SK-N-DZ (cell line): ENCODE results near the gene XRCC5.

Source experiments
- DNase-seq: peaks from one replicate; pipeline ENCODE4 v3.0.0-alpha.2; 2015; ENCODE audit warnings: low spot score

XRCC5 gene

DNA sequence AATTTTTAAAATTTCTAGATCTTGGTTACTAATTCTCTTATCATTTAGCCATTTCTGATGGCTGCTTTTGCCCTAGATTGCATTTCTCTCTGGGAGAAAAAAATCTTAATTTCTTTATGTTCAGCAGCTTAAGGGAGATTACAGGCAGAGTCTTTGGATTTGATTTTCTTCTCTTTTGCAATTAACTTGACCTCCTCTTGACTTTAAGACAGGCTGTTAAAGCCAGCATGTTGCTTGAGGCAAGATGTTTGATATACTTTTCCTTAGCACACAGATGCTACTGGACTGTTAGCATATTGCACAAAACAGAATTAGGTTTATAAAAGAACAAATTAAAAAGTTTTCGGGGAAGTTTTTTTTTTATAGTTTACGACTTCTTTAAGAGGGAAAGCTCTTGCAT is 50.0 kb downstream of the XRCC5 start:
- DNase-seq, result no peak

DNA sequence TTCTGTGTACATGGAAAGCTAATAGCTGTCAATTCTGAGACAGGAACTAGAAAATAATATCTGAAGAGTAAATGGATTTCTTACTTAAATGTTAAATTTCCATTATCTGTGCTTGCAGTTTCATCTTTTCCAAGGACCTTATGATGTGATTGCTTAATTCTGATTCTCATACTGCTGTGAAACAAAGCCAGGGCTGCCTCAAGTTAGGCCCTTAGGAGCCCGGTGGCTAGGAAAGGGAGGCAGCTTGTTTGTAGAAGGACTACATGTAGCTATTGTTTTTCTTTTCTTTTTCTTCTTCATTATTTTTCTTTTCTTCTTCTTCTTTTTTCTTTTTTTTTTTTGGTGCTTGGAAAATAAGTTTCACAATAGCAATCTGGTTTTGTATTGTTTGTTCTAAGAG is 50.5 kb downstream of the XRCC5 start:
- DNase-seq, result no peak

DNA sequence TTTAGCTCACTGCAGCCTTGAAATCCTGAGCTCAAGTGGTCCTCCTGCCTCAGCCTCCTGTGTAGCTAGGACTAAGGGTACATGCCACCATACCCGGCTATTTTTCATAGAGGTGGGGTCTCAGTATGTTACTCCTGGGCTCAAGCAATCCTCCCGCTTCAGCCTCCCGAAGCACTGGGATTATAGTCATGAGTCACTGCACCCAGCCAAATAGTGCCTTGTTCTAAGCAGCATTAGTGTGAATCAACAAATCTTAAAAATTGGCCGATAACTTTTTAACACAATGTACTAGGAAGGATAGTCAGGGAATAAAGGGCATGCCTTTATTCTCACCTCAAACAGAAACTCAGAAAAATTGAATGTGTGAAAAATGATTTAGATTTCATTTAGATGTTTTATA is 51.6 kb downstream of the XRCC5 start:
- DNase-seq, result no peak

DNA sequence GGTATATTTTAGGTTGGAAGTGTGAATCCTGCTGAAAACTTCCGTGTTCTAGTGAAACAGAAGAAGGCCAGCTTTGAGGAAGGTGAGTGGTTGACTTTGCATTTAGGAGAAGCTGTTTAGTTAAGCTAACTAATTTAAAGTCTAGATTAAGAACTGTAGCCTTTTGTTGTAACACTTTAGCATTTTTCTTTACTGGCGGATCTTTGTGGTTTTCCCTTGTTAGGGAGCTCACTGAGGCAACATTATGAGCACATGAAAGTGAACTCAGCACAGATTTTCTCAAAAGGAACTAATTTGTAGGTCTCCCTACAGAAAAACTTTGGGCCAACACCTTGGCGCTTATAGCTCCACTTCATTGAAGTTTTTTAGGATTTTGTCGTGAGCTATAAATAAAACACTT is 52.8 kb downstream of the XRCC5 start:
- no peak for DNase-seq

DNA sequence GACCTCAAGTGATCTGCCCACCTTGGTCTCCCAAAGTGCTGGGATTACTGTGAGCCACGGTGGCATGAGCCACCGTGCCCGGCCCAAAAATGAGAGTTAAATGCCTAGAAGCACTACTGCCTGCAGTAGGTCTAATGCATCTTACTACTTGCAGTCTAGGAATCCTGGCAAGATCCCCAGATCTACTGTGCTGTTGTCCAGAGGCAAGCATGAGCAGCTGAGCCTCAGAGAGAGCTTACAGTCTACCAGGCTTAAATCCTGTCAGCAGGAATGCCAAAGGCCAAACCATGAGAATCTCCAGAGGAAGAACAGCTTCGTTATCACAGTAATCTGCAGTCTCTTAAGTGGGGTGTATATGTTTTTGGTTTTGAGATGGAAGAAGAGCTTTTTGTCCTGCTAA is 54.4 kb downstream of the XRCC5 start:
- no peak for DNase-seq

DNA sequence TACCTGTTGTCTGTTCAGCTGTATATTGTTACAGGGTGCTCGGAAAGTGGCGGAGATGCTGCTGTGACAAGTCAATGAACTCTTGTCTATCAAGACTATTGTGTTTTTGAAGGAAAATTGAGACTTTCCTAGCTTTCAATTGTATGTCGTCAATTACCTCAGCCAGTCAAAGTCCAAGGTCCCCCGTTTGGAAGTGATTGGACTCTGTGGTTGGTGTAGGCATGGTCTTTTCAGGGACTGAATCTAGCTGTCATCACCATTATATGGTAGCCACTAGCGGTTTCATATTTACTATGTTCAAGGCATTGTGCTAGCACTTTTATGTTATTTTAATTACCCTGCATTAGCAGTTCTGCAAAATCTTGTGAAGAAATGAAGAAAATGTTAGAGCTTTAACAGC is 54.9 kb downstream of the XRCC5 start:
- no peak for DNase-seq

DNA sequence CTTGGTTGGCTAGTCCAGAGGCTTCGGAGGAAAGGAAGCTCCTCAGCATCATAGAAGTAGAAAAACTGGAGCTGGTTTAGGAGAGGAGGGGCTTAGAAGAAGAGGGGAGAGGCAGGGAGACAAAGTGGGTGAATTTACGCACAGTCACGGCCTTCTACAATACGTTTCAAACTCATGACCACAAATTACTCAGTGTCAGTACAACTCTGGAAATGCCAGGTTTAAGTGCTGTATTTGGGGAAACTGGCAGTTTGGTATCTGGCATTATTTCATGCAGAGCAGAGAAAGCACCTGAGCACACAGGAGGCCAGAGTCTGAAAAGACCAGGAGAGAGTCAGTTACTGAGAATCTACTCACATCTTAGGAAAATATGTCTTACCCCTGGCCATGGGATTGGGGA is 55.4 kb downstream of the XRCC5 start:
- DNase-seq, result no peak

DNA sequence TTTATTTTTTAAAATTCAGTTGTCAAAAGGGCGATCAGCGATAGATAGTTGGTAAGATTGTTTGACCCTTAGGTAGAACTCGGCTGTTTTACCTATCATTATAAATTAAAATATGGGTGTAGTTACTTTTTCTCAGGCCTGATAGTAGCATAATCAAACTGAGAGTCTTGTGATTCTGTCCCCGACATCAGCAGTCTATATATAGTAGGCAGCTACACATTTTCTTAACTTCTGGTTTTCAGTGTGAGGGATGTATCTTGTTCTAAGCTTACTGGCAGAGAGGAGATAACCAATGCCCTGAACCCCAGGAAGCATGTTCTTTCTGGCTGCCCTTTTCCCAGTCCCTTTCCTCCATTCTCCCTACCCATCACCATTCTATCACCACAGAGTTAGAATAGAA is 56.6 kb downstream of the XRCC5 start:
- no peak for DNase-seq

DNA sequence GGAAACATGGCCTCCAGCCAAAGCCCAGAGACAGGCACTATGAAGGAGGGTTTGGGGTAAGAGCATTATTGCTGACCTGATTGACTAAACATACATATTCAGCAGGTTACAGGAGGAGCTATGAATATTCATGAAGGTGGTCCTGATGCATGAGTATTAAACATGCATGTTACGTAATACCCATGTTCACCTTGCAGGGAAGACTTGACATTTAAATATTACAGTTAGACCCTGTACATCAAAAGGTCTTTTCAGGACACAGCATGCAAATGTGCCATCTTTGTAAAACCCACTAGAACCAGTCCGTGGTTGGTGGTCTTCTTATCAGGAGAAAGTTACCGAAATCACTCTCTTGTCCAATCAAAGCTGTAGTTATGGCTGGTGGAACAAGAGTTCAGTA is 59.9 kb downstream of the XRCC5 start:
- DNase-seq, result no peak

DNA sequence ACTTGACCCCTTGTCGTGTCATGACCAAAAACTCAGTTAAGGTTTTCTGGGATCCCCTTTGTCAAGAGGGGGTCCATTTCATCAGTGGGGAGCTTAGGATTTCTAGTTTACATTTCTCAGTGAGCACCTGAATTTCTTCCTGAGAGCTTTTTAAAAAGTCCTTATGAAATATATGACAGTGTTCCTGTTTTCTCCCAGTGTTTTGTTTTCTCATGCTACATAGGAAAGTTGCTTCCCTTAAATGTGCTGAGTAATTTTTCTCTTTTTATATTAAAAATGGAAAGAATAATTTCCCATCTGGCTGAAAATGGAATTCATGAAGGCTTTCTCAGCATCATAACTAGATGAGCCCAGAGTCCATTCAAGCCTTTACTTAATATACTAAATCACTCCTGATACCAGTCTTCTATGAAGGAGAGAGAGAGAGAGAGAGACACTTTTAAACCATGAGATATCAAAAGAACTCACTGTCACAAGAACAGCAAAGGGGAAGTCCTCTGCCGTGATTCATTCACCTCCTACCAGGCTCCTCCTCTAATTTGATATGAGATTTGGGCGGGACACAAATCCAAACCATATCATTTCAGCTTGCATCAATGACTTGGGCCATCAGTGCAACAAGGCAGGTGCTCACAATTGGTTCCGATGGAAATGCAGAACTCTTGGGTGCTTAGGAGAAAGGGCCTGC is 61.1 kb downstream of the XRCC5 start:
- no peak for DNase-seq

DNA sequence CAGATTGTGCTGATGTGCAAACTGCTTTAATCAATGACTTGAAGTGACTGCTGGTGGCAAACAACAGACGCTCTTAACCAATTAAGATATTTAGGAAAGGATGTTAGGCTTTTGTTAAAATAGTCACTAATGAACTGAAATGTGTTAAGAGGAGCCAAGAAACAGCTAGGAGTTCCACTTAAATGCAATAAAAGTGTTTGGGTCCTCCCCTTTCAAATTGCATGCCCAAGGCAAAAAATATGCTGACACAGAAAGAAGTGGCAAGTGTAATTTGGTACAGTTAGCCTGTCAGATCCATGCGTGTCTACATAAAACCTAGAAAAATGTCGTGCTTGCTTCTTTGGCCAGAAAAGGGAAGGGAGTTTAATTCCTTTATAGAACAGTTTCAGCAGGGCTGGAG is 61.9 kb downstream of the XRCC5 start:
- no peak for DNase-seq

DNA sequence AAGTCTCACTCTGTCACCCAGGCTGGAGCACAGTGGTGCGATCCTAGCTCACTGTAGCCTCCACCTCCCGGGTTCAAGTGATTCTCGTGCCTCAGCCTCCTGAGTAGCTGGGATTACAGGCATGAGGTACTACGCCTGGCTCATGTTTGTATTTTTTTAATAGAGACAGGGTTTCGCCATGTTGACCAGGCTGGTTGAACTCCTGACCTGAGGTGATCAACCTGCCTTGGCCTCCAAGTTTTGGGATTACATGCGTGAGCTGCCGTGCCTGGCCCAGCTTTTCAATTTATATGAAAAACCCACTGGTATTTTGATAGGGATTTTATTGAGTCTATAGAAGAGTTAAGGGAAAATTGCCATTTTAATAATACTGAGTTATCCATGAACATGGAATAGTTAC is 63.3 kb downstream of the XRCC5 start:
- no peak for DNase-seq

DNA sequence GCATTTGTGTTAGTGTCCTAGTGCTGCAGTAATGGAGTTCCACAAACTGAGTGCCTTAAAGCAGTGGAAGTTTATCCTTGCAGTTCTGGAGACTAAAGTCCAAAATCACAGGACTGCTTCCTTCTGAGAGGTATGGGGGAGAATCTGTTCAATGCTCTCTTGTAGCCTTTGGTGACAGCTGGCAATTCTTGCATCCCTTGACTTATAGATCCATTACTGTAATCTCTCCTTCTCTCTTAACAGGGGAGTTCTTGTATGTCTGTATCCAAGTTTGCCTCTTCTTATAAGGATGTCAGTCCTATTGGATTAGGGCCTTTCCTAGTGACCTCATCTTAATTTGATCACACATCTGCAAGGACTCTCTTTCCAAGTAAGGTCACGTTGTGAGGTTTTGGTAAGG is 69.9 kb downstream of the XRCC5 start:
- no peak for DNase-seq

DNA sequence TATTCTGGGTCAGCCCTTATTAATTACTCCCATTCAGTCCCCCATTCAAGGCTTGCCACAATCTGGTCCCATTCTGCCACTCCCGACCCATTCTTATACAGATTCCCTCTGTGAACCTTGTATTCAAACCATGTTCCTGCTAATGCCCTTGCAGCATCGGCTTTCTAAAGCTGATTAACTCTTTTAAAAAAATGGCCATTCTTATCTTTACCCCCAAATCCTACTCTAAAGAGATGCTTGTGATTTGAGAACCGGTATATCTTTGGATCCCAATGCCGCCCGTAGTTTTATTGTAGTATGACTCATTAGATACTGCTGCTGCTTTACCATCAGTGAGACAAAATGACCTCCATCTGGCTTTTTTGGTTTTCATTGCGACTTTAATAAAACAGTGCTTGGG is 72.2 kb downstream of the XRCC5 start:
- DNase-seq, result no peak

DNA sequence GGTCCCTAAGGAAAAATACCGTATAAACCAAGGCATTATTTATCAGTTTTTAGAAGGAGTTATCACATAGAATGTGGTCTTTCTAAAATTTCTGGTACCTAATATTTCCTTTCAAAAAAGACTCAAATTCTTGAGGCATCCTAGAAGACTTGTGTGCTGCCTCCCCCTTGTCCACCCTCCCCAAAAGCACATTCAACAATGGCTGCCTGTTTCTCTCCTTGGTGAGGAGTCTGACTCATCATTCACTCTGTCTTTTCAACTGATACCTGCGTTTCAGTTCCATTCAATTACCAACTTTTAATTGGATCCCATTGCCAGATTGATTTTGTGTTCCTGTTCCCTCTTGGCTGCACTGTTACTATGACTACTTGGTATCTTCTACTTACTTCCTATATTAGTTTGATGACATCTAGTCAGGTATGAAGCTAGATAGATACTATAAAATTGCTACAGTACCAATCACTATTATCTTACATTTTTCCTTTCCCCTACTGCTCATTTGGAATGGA is 72.9 kb downstream of the XRCC5 start:
- DNase-seq, result no peak

DNA sequence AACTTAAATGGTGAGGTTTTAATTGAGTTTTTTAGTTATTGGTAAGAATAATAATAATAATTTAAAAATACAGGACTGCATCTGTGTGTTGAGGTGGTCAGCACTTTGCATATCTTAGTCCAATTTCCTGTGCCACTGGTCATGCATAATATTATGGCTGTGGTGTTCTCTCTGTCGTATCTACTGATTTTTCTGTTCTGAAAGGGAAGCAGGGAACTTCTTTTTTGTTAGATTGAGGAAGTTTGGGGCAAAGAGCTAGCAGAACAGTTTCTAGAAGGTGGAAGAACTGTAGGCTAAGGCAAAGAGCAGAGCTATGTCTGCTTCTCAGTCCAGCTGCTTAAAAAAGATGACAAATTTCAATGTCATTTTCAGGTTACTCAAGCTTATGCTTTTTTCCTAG is 74.3 kb downstream of the XRCC5 start:
- DNase-seq, result no peak

DNA sequence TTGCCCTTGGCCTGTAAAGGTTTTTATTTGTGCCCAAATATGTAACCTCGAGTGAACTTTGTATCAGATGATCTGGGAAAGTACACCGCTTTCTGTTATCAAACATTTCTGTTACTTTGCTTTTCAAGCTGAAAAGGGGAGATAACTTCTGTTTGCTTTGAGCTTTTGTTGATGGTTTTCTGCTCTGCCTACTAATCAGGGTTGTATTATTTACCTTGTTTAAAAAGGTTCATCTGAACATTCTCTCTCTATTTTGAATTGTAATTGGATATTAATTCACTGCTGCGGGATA is 79.4 kb downstream of the XRCC5 start:
- no peak for DNase-seq

DNA sequence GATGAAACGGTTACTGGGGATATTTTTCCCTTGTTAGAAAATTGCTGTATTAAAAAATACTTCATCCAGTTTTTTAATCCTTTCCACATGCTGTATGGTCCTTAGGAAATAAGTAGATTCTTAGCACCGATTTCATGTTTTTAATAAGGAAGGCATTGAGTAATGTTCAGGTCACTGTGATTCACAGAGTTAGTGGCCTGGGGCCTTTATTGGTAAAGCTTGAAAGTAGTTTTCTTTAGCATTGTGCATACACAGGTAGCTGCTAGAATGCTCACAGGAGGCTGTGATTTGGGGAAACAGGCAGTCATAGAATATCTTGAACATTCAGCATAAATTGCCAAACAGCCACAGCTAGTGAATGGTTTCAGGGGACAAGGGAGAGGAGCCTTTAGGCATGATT is 79.8 kb downstream of the XRCC5 start:
- no peak for DNase-seq

DNA sequence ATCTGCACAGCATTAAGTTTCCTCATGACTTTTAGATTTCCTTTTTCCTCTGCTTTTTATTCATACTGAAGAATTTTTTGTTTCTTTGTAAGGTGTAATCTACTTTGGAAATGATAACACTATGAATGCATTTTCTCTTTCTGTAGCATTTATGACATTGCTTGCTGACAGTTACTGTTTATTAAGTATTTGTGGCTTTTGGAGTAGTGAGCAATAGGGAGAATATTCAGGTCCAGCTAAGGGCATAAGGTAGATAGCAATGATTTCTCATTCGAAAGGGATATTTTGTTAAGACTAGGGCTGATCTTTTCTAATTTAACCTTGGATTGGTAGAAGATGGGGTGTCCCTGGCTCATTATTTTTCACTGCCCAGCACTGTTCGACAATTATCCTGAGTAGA is 80.3 kb downstream of the XRCC5 start:
- no peak for DNase-seq

DNA sequence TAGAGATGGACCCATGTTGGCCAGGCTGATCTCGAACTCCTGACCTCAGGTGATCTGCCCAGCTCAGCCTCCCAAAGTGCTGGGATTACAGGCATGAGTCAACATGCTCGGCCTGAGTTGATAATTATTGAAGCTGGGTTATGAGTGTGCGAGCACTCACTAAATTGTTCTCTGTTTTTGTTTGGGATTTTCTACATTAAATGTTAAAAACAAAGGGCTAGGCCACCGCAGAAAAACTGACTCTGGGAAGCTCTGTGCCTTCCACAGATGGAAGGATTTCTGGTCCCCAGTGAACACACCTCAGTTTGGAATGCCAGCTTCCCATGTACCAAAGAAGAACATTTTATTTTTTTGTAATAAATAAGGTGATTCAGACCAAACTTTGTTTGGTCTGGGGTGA is 83.0 kb downstream of the XRCC5 start:
- DNase-seq, result no peak

DNA sequence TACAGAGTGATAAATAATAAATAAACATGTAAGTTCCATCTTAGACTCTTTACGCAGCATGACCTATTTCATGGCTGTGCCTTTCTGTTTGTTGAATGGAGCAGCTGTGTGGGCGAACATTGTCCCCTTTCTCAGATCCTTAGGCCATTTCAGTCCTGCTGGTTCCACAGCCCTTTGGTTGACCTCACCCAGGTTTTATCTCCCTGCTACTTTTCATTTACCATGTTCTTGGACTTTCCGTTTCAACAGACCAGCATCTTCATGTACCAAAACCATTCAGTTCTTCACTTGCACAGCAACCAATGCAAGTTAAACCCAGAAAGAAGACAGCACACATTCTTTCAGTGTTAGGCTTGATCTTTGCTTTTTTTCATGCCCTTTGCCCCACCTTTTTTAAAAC is 83.8 kb downstream of the XRCC5 start:
- DNase-seq, result no peak

DNA sequence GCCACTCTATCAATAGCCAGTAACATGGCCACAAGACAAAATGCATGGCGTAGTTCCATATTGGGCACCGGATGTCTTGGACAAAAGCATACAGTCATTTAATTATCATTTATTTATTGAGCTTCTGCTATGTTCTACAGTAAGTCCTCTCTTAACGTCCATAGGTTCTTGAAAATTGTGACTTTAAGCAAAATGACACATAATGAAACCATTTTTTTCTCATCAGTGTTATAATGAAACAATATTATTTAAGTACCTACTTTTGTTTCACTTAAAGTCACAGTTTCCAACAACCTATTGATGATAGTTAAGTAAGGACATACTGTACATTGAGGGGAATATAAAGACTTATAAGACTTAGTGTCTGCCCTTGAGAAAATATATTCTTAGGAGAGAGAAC is 84.9 kb downstream of the XRCC5 start:
- no peak for DNase-seq

DNA sequence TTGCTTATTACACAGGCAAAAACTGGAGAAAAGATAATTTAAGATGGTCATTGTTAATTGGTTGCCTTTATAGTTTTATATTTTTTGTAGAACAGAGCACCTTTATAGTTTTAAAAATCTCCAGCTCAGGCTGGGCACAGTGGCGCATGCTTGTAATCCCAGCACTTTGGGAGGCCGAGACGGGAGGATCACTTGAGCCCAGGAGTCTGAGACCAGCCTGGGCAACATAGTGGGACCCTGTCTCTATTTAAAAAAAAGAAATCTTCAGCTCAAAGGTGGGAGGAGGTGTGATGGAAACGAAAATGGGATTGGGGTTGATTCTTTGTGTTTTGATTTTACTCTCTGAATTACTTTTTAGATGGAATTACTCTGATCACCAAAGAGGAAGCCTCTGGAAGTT is 85.4 kb downstream of the XRCC5 start:
- no peak for DNase-seq

DNA sequence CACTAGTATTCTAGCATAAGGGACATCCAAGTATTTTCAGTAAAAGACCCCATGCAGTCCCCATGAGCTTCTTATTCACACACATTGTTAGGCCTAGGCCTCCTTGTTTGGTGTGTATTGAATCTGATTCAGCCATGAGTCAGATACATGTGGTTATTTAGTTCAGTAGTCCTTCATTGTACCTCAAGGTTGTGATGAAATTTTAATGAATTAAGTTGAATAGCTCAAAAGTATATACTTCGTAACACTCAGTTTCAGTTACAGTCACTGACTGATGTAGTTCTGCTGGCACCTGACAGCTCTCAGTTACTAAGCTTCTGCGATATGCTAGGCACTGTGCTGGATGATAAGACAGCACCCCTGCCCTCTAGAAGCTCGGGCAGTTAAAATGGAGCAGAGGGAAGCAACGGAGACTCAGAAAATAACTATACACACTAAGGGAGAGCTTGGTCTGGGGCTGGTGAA is 86.4 kb downstream of the XRCC5 start:
- no peak for DNase-seq
